ENCODE results near the gene FARP1.
"Not testable (repeated sequence)": the region's sequence is repeated elsewhere in the genome, so short reads cannot be mapped to it uniquely, and the experiment has no call there.

Gene FARP1

GRCh38 chr13:98265692-98266551 lies 123.0 kb downstream of the FARP1 start:
- no peak for DNase-seq

- no peak for DNase-seq
Observed at GRCh38 chr13:98267080-98267912, 124.4 kb downstream of the FARP1 start.

- DNase-seq: no peak
Observed at GRCh38 chr13:98269386-98269785, 126.5 kb downstream of the FARP1 start.

GRCh38 chr13:98270819-98271218 lies 127.9 kb downstream of the FARP1 start:
- DNase-seq: no peak

GRCh38 chr13:98271646-98272045 lies 128.8 kb downstream of the FARP1 start:
- not testable (repeated sequence) for DNase-seq

GRCh38 chr13:98272549-98272948 lies 129.7 kb downstream of the FARP1 start:
- no peak for DNase-seq

GRCh38 chr13:98273067-98273823 lies 130.4 kb downstream of the FARP1 start:
- DNase-seq: no peak

GRCh38 chr13:98273824-98274742 lies 131.2 kb downstream of the FARP1 start:
- no peak for DNase-seq

GRCh38 chr13:98274921-98275487 lies 132.1 kb downstream of the FARP1 start:
- no peak for DNase-seq

- no peak for DNase-seq
Observed at GRCh38 chr13:98275681-98276171, 132.8 kb downstream of the FARP1 start.

GRCh38 chr13:98276486-98276885 lies 133.6 kb downstream of the FARP1 start:
- no peak for DNase-seq

GRCh38 chr13:98278068-98278724 lies 135.3 kb downstream of the FARP1 start:
- DNase-seq: no peak

- no peak for DNase-seq
Observed at GRCh38 chr13:98279473-98280175, 136.7 kb downstream of the FARP1 start.

- no peak for DNase-seq
Observed at GRCh38 chr13:98280176-98280510, 137.2 kb downstream of the FARP1 start.

- no peak for DNase-seq
Observed at GRCh38 chr13:98284679-98285078, 141.8 kb downstream of the FARP1 start.

- DNase-seq: no peak
Observed at GRCh38 chr13:98285317-98285716, 142.4 kb downstream of the FARP1 start.

- no peak for DNase-seq
Observed at GRCh38 chr13:98285852-98286594, 143.1 kb downstream of the FARP1 start.

GRCh38 chr13:98286799-98287198 lies 143.9 kb downstream of the FARP1 start:
- no peak for DNase-seq

- no peak for DNase-seq
Observed at GRCh38 chr13:98288211-98288610, 145.3 kb downstream of the FARP1 start.

Measured in effector CD4-positive, alpha-beta T cell (primary cell).